ENCODE measurements around the gene ARTN.
A peak's percentile ranks its signal among the peaks of the same experiment; 100 is the strongest.

ARTN gene

GRCh38 chr1:43930168-43930948 is 3.2 kb upstream of the ARTN start:
- Histone ChIP-seq H3K27ac (ENCODE audit: poor library complexity, severe bottlenecking) (peak overlapping the region; percentile 82), H3K9me3 (ENCODE audit: severe bottlenecking) (no peaks in the 10 kb centered on the region), H3K4me1 (ENCODE audit: insufficient read depth, poor library complexity, severe bottlenecking) (peaks cover 38% of the 10 kb centered on the region), H3K4me3 (ENCODE audit: severe bottlenecking) (no peak overlapping the region), H3K36me3 (ENCODE audit: low read depth) (no peaks in the 10 kb centered on the region), H3K27me3 (ENCODE audit: insufficient read depth, poor library complexity, severe bottlenecking) (no peaks in the 10 kb centered on the region)
- no peak for DNase-seq (ENCODE audit: low spot score)
- TF ChIP-seq CTCF (IDR thresholded peaks at IDR 0.05; ENCODE audit: poor library complexity, severe bottlenecking): peak; percentile 57
- ATAC-seq (ENCODE audit: low read depth): no peak

- Histone ChIP-seq H3K27me3 (ENCODE audit: insufficient read depth, poor library complexity, severe bottlenecking) (no peaks in the 10 kb centered on the region), H3K4me1 (ENCODE audit: insufficient read depth, poor library complexity, severe bottlenecking) (peaks cover 40% of the 10 kb centered on the region), H3K36me3 (ENCODE audit: low read depth) (no peaks in the 10 kb centered on the region), H3K9me3 (ENCODE audit: severe bottlenecking) (no peaks in the 10 kb centered on the region), H3K4me3 (ENCODE audit: severe bottlenecking) (no peak overlapping the region), H3K27ac (ENCODE audit: poor library complexity, severe bottlenecking) (peak overlapping the region; percentile 82)
- 0 out of 3 replicates have a peak, but pooled peaks have one; percentile 2 for ATAC-seq (ENCODE audit: low read depth)
- DNase-seq (ENCODE audit: low spot score): no peak
- peak; percentile 4 for TF ChIP-seq CTCF (IDR thresholded peaks at IDR 0.05; ENCODE audit: poor library complexity, severe bottlenecking)
Observed at GRCh38 chr1:43930949-43931275, 2.7 kb upstream of the ARTN start.

DNA sequence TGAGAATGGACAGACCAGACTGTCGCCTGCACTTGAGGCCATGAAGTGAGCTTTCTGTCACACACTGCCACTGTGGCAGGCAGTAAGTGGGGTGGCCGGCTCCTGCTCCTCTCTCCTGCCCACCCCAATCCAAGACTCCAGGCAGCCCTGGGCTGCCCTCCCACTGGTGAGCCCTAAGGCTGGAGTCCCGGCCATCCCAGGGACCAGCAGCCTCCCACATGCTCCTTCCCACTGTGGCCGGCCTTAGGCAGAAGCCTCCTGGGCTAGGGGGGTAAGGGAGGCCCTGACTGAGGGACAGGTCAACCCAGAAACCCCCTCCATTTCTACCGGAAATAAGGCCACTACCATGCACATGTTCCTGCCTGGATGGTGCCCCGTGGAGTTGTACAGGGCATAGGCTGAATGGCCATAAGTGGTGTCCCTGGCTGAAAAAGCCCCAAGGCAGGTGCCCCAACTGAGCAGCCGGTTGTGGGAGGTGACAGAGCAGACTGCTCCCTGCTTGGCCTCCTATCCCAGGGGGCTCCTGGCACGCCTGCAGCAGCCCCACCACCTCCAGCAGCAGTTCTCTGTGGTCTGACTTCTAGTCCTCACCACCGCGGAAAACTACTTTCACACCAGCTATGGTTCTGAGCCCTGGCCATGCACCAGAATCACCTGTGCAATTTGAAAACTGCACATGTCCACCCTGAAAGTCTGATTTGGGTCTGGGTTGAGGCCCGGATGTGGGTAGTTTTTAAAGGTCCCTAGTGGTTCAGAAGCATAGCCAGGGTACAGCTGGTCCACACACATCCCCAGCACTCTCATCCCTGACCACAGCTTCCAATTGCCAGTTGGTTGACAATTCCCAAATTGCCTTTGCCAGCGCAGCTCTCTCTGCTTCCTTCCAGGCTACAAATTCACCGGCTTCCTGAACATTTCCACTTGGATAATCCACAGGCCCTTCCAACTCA is 1.6 kb upstream of the ARTN start:
- peaks cover 44% of the 10 kb centered on the region for H3K4me1 ChIP-seq (ENCODE audit: insufficient read depth, poor library complexity, severe bottlenecking)
- no peak overlapping the region for H3K4me3 ChIP-seq (ENCODE audit: severe bottlenecking)
- H3K9me3 ChIP-seq (ENCODE audit: severe bottlenecking): no peaks in the 10 kb centered on the region
- no peak for TF ChIP-seq CTCF (IDR thresholded peaks at IDR 0.05; ENCODE audit: poor library complexity, severe bottlenecking)
- DNase-seq (ENCODE audit: low spot score) (no peak), ATAC-seq (ENCODE audit: low read depth) (no peak)
- H3K27ac ChIP-seq (ENCODE audit: poor library complexity, severe bottlenecking): peak overlapping the region; percentile 82
- no peaks in the 10 kb centered on the region for H3K27me3 ChIP-seq (ENCODE audit: insufficient read depth, poor library complexity, severe bottlenecking)
- H3K36me3 ChIP-seq (ENCODE audit: low read depth): peaks cover 6% of the 10 kb centered on the region

- no peak for DNase-seq (ENCODE audit: low spot score)
Observed at GRCh38 chr1:43932786-43933385, 715 bp upstream of the ARTN start.

More at GRCh38 chr1:43932786-43933385, 715 bp upstream of the ARTN start:
- peaks cover 13% of the 10 kb centered on the region for H3K36me3 ChIP-seq (ENCODE audit: low read depth)
- H3K27me3 ChIP-seq (ENCODE audit: insufficient read depth, poor library complexity, severe bottlenecking): no peaks in the 10 kb centered on the region
- peak overlapping the region; percentile 46 for H3K4me3 ChIP-seq (ENCODE audit: severe bottlenecking)
- no peaks in the 10 kb centered on the region for H3K9me3 ChIP-seq (ENCODE audit: severe bottlenecking)
- no peak for TF ChIP-seq CTCF (IDR thresholded peaks at IDR 0.05; ENCODE audit: poor library complexity, severe bottlenecking)
- peak overlapping the region; percentile 82 for H3K27ac ChIP-seq (ENCODE audit: poor library complexity, severe bottlenecking)
- peaks cover 53% of the 10 kb centered on the region for H3K4me1 ChIP-seq (ENCODE audit: insufficient read depth, poor library complexity, severe bottlenecking)
- ATAC-seq (ENCODE audit: low read depth): peak; percentile 32

Measured in RWPE2 (cell line).